WTC11 (cell line): ENCODE measurements around the gene TAS2R39. TPM values are rescaled to one million over a fixed set of nuclear protein-coding genes. Genes with fewer than 3 reads are reported as not detected.

Experiments used
- ATAC-seq: fragments of 200-7000 bp; cut with Tn5 transposase; 2 replicates; pipeline ENCODE4 v1.10.0; 2021; ENCODE audit warnings: mild to moderate bottlenecking, moderate library complexity
- CTCF ChIA-PET: fragments of 300-600 bp; sonication (Branson Sonifier 250); formaldehyde crosslinking; loops from one replicate; lab custom pipeline; 2021; ENCODE audit warnings: antibody characterized with exemption; lab: Charles Lee
- POLR2A ChIA-PET: fragments of 350-600 bp; sonication (Branson Sonifier 250); formaldehyde crosslinking; loops from one replicate; lab custom pipeline; 2021; ENCODE audit warnings: antibody characterized with exemption; lab: Charles Lee
- DNase-seq: peaks from one replicate; pipeline ENCODE4 v3.0.0; 2021; ENCODE audit warnings: low spot score
- H3K27ac Mint-ChIP-seq: 2 replicates; pipeline ENCODE4 v1.8.0; 2021; ENCODE audit warnings: mixed read lengths
- H3K27me3 Mint-ChIP-seq: 2 replicates; pipeline ENCODE4 v1.8.0; 2021; ENCODE audit warnings: low read depth, mild to moderate bottlenecking, moderate library complexity, mixed read lengths
- H3K36me3 Mint-ChIP-seq: 2 replicates; pipeline ENCODE4 v1.8.0; 2021; ENCODE audit warnings: mixed read lengths
- H3K4me1 Mint-ChIP-seq: 2 replicates; pipeline ENCODE4 v1.8.0; 2022; ENCODE audit warnings: mixed read lengths
- H3K4me3 Mint-ChIP-seq: 2 replicates; pipeline ENCODE4 v1.8.0; 2021; ENCODE audit warnings: mild to moderate bottlenecking, moderate library complexity, mixed read lengths
- H3K9me3 Mint-ChIP-seq: 2 replicates; pipeline ENCODE4 v1.8.0; 2021; ENCODE audit warnings: mixed read lengths
- ARID4B ChIP-seq: sonication (generic); formaldehyde crosslinking; IDR thresholded peaks from 2 replicates; pipeline ENCODE4 v1.8.0; 2023; ENCODE audit warnings: missing genetic modification reagents, mild to moderate bottlenecking, borderline replicate concordance
- ATF2 ChIP-seq: sonication (generic); formaldehyde crosslinking; IDR thresholded peaks from 2 replicates; pipeline ENCODE4 v1.8.1; 2022; ENCODE audit warnings: low read depth, missing genetic modification reagents, borderline replicate concordance
- EMX1 ChIP-seq: fragments of 250-450 bp; sonication (Bioruptor Pico); IDR thresholded peaks from 2 replicates; pipeline ENCODE4 v1.8.0; 2021; ENCODE audit warnings: mild to moderate bottlenecking
- FOXK1 ChIP-seq: sonication (generic); formaldehyde crosslinking; IDR thresholded peaks from 2 replicates; pipeline ENCODE4 v1.8.0; 2022; ENCODE audit warnings: mild to moderate bottlenecking, moderate library complexity, missing genetic modification reagents
- GTF2I ChIP-seq: fragments of 250-450 bp; sonication (Bioruptor Pico); conservative IDR thresholded peaks from 2 replicates; pipeline ENCODE4 v1.4.0; 2021; ENCODE audit warnings: mild to moderate bottlenecking
- HMGA2 ChIP-seq: fragments of 250-450 bp; sonication (Bioruptor Pico); IDR thresholded peaks from 2 replicates; pipeline ENCODE4 v1.4.0; 2021; ENCODE audit warnings: mild to moderate bottlenecking, moderate library complexity
- HMGXB4 ChIP-seq: sonication (generic); formaldehyde crosslinking; IDR thresholded peaks from 2 replicates; pipeline ENCODE4 v1.8.1; 2023; ENCODE audit warnings: mild to moderate bottlenecking, moderate library complexity, missing genetic modification reagents
- IRF2 ChIP-seq: sonication (generic); formaldehyde crosslinking; IDR thresholded peaks from 2 replicates; pipeline ENCODE4 v1.8.0; 2022; ENCODE audit warnings: low read depth, missing genetic modification reagents, borderline replicate concordance
- JAZF1 ChIP-seq: fragments of 250-450 bp; sonication (Bioruptor Pico); IDR thresholded peaks from 2 replicates; pipeline ENCODE4 v1.9.0; 2021; ENCODE audit warnings: moderate library complexity, mild to moderate bottlenecking, inconsistent platforms
- KAT7 ChIP-seq: sonication (generic); formaldehyde crosslinking; IDR thresholded peaks from 2 replicates; pipeline ENCODE4 v1.8.1; 2023; ENCODE audit warnings: missing genetic modification reagents, mild to moderate bottlenecking, borderline replicate concordance
- MAX ChIP-seq: sonication (generic); formaldehyde crosslinking; IDR thresholded peaks from 2 replicates; pipeline ENCODE4 v1.8.0; 2022; ENCODE audit warnings: mild to moderate bottlenecking, missing genetic modification reagents
- MLX ChIP-seq: sonication (generic); formaldehyde crosslinking; IDR thresholded peaks from 2 replicates; pipeline ENCODE4 v1.8.1; 2023; ENCODE audit warnings: mild to moderate bottlenecking, missing genetic modification reagents, moderate library complexity
- NR1H2 ChIP-seq: sonication (generic); formaldehyde crosslinking; IDR thresholded peaks from 2 replicates; pipeline ENCODE4 v1.9.0; 2021; ENCODE audit warnings: mild to moderate bottlenecking, moderate library complexity, missing genetic modification reagents
- PREB ChIP-seq: sonication (generic); formaldehyde crosslinking; IDR thresholded peaks from 2 replicates; pipeline ENCODE4 v1.8.1; 2022; ENCODE audit warnings: mild to moderate bottlenecking, missing genetic modification reagents, moderate library complexity, borderline replicate concordance
- SMAD4 ChIP-seq: sonication (generic); formaldehyde crosslinking; IDR thresholded peaks from 2 replicates; pipeline ENCODE4 v1.8.0; 2022; ENCODE audit warnings: mild to moderate bottlenecking, missing genetic modification reagents
- STAT6 ChIP-seq: sonication (generic); formaldehyde crosslinking; conservative IDR thresholded peaks from 2 replicates; pipeline ENCODE4 v1.8.1; 2023; ENCODE audit warnings: mild to moderate bottlenecking, low read depth, missing genetic modification reagents, moderate library complexity
- TCF7 ChIP-seq: sonication (generic); formaldehyde crosslinking; IDR thresholded peaks from 2 replicates; pipeline ENCODE4 v1.8.0; 2022; ENCODE audit warnings: mild to moderate bottlenecking, low read depth, missing genetic modification reagents, moderate library complexity
- TP53 ChIP-seq: sonication (generic); formaldehyde crosslinking; IDR thresholded peaks from 2 replicates; pipeline ENCODE4 v1.8.1; 2023; ENCODE audit warnings: mild to moderate bottlenecking, missing genetic modification reagents
- ZNF423 ChIP-seq: fragments of 250-450 bp; sonication (Bioruptor Pico); IDR thresholded peaks from 2 replicates; pipeline ENCODE4 v2.1.2; 2022; ENCODE audit warnings: mild to moderate bottlenecking, moderate library complexity
- total RNA-seq: library from RNA; stranded (reverse); gene quantifications from 3 replicates; pipeline ENCODE4 v1.2.3, GENCODE V29; 2021

The TAS2R39 gene
- total RNA-seq, 1 experiment from 2014 or later, result not detected

- peak; percentile 95 for ATAC-seq
- no peaks in the 10 kb centered on the region for H3K9me3 Mint-ChIP-seq
- H3K27ac Mint-ChIP-seq, result peak overlapping the region; percentile 68
- H3K27me3 Mint-ChIP-seq, result peaks cover 16% of the 10 kb centered on the region; the same call in 1 of the 2 replicates
- no peak for TF ChIP-seq ARID4B (CRISPR knock-in tag)
- no peak for TF ChIP-seq MAX (CRISPR knock-in tag)
- TF ChIP-seq NR1H2 (CRISPR knock-in tag), result no peak
- no peak for TF ChIP-seq IRF2 (CRISPR knock-in tag)
- TF ChIP-seq JAZF1 (CRISPR knock-in tag), result no peak
- no peak for TF ChIP-seq STAT6 (CRISPR knock-in tag)
- TF ChIP-seq HMGXB4 (CRISPR knock-in tag), result no peak
- TF ChIP-seq TP53 (CRISPR knock-in tag), result no peak
- TF ChIP-seq MLX, result no peak
- no peak for TF ChIP-seq GTF2I (CRISPR knock-in tag)
- peak; percentile 28 for DNase-seq
- ChIA-PET POLR2A (no interaction called here), CTCF (interaction anchor here (0.5 to 3.7 kb wide), 7 partner anchors 11 to 88 kb away, joined by 3 to 26 read pairs (median 5); no protein-coding TSS in a partner anchor)
- peaks cover 3% of the 10 kb centered on the region; the same call in 1 of the 2 replicates for H3K4me1 Mint-ChIP-seq
- H3K4me3 Mint-ChIP-seq, result no peak overlapping the region
- no peaks in the 10 kb centered on the region for H3K36me3 Mint-ChIP-seq
Measured at GRCh38 chr7:143229054-143229790, 46.0 kb downstream of the TAS2R39 start.

GRCh38 chr7:143230602-143231457 lies 47.6 kb downstream of the TAS2R39 start:
- no peak overlapping the region for H3K27ac Mint-ChIP-seq
- peaks cover 7% of the 10 kb centered on the region; the same call in 1 of the 2 replicates for H3K9me3 Mint-ChIP-seq
- POLR2A ChIA-PET, result no interaction called here
- H3K27me3 Mint-ChIP-seq, result peaks cover 24% of the 10 kb centered on the region
- no peaks in the 10 kb centered on the region; the same call in 1 of the 2 replicates for H3K4me1 Mint-ChIP-seq
- no peaks in the 10 kb centered on the region for H3K36me3 Mint-ChIP-seq
- DNase-seq (no peak), ATAC-seq (no peak)
- no peak overlapping the region for H3K4me3 Mint-ChIP-seq
- CTCF ChIA-PET, result interaction anchor here (1.4 to 2.7 kb wide), 3 partner anchors 9 to 16 kb away, joined by 5 to 22 read pairs (median 12); no protein-coding TSS in a partner anchor
- TF ChIP-seq ZNF423 (no peak), MAX (CRISPR knock-in tag) (no peak), FOXK1 (CRISPR knock-in tag) (no peak), TCF7 (no peak), ATF2 (CRISPR knock-in tag) (no peak), KAT7 (CRISPR knock-in tag) (no peak), PREB (no peak), EMX1 (no peak), HMGA2 (CRISPR knock-in tag) (no peak), SMAD4 (CRISPR knock-in tag) (no peak)
